Mucosa of gallbladder (tissue), 1 donor: ENCODE measurements around the gene CAPN1. TPM values are rescaled to one million over a fixed set of nuclear protein-coding genes. Genes with fewer than 3 reads are reported as not detected.
A peak's percentile ranks its signal among the peaks of the same experiment; 100 is the strongest.
"Not testable (repeated sequence)": the region's sequence is repeated elsewhere in the genome, so short reads cannot be mapped to it uniquely, and the experiment has no call there.

ENCODE experiments used
- DNase-seq: peaks from one replicate; pipeline ENCODE4 v3.0.0-alpha.2; 2020; ENCODE audit warnings: low spot score
- total RNA-seq: library from RNA; stranded (reverse); gene quantifications from one replicate; pipeline ENCODE4 v1.2.1, GENCODE V29; 2021
- donor health status: DM: no; HTN: no; CAD: no.

CAPN1 gene
- total RNA-seq, 1 donor from 2014 or later, result 287 TPM

- DNase-seq, result no peak
These were observed 36.0 kb downstream of the CAPN1 start for GRCh38 chr11:65217441-65218423.

GRCh38 chr11:65218446-65218845 is 36.7 kb downstream of the CAPN1 start:
- no peak for DNase-seq

GRCh38 chr11:65219930-65220213 is 38.1 kb downstream of the CAPN1 start:
- no peak for DNase-seq

GRCh38 chr11:65221026-65221425 is 39.3 kb downstream of the CAPN1 start:
- DNase-seq, result no peak

GRCh38 chr11:65223011-65223410 is 41.3 kb downstream of the CAPN1 start:
- no peak for DNase-seq

GRCh38 chr11:65224930-65225278 is 43.2 kb downstream of the CAPN1 start:
- peak; percentile 39 for DNase-seq

- peak; percentile 67 for DNase-seq
These were observed 43.8 kb downstream of the CAPN1 start for GRCh38 chr11:65225279-65226102.

GRCh38 chr11:65226103-65226442 is 44.3 kb downstream of the CAPN1 start:
- no peak for DNase-seq

GRCh38 chr11:65227879-65228278 is 46.2 kb downstream of the CAPN1 start:
- no peak for DNase-seq

- DNase-seq, result no peak
These were observed 54.7 kb downstream of the CAPN1 start for GRCh38 chr11:65236194-65237059.

GRCh38 chr11:65238302-65238701 is 56.6 kb downstream of the CAPN1 start:
- not testable (repeated sequence) for DNase-seq

- DNase-seq, result no peak
These were observed 59.4 kb downstream of the CAPN1 start for GRCh38 chr11:65241134-65241533.

GRCh38 chr11:65241692-65242091 is 60.0 kb downstream of the CAPN1 start:
- DNase-seq, result no peak

GRCh38 chr11:65242389-65242788 is 60.7 kb downstream of the CAPN1 start:
- no peak for DNase-seq

- no peak for DNase-seq
These were observed 62.1 kb downstream of the CAPN1 start for GRCh38 chr11:65243797-65244196.

- DNase-seq, result not testable (repeated sequence)
These were observed 63.3 kb downstream of the CAPN1 start for GRCh38 chr11:65245046-65245445.

GRCh38 chr11:65246506-65246905 is 64.8 kb downstream of the CAPN1 start:
- DNase-seq, result no peak

GRCh38 chr11:65248184-65248710 is 66.5 kb downstream of the CAPN1 start:
- DNase-seq, result not testable (repeated sequence)

- no peak for DNase-seq
These were observed 69.7 kb downstream of the CAPN1 start for GRCh38 chr11:65251476-65251875.

GRCh38 chr11:65254724-65255123 is 73.0 kb downstream of the CAPN1 start:
- no peak for DNase-seq

- DNase-seq, result no peak
These were observed 77.3 kb downstream of the CAPN1 start for GRCh38 chr11:65258988-65259387.

- no peak for DNase-seq
These were observed 78.6 kb downstream of the CAPN1 start for GRCh38 chr11:65260302-65260701.
